DND-41 (cell line): ENCODE data around the gene CPZ.

Experiments used
- EZH2 ChIP-seq: IDR thresholded peaks from 3 replicates; pipeline ENCODE4 v1.6.1; 2012; ENCODE audit warnings: borderline replicate concordance, low read depth, mild to moderate bottlenecking, moderate library complexity, low read length, inconsistent platforms; ENCODE audit not compliant: severe bottlenecking
- TF ChIP-seq, protein P1 (sequence below): IDR thresholded peaks from 2 replicates; pipeline ENCODE4 v1.5.1; 2012; ENCODE audit warnings: borderline replicate concordance, low read length, moderate library complexity, mild to moderate bottlenecking; ENCODE audit not compliant: poor library complexity, severe bottlenecking; ENCODE audit errors: extremely low read depth

DNA sequence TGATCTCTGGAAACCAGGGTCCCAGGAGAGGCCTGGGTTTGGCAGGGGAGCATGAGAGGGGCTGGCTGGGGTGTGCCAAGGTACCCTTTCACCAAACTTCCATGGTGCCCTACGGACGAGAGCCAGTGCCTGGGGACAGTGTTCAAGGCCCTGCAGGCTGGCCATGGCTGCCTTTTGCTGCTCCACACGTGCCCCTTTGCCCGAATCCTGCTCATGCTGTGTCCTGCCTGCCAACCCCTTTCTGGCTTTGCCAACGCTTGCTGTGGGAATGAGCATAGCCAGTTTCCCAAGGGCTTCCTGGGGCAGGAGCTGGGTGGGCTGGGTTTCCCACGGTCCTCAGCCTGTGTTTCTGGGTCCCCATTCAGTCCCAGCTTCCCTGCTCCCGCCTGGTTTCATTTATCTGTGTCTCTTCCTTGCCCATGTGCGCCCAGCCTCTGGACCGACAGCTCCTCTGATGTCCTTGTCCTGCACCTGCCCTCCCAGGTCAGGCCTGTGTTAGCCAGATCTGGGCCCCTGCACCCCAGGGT is 17.3 kb downstream of the CPZ start:
- no peak for TF ChIP-seq EZH2
- TF ChIP-seq, protein P1, sequence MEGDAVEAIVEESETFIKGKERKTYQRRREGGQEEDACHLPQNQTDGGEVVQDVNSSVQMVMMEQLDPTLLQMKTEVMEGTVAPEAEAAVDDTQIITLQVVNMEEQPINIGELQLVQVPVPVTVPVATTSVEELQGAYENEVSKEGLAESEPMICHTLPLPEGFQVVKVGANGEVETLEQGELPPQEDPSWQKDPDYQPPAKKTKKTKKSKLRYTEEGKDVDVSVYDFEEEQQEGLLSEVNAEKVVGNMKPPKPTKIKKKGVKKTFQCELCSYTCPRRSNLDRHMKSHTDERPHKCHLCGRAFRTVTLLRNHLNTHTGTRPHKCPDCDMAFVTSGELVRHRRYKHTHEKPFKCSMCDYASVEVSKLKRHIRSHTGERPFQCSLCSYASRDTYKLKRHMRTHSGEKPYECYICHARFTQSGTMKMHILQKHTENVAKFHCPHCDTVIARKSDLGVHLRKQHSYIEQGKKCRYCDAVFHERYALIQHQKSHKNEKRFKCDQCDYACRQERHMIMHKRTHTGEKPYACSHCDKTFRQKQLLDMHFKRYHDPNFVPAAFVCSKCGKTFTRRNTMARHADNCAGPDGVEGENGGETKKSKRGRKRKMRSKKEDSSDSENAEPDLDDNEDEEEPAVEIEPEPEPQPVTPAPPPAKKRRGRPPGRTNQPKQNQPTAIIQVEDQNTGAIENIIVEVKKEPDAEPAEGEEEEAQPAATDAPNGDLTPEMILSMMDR = no peak
